Smooth muscle cell (in vitro differentiated cells): ENCODE results near the gene ZNF423. TPM values are rescaled to one million over a fixed set of nuclear protein-coding genes. Genes with fewer than 3 reads are reported as not detected.

Experiments
- DNase-seq: peaks from one replicate; lab custom pipeline; 2025; ENCODE audit not compliant: unreplicated experiment; lab: John Stamatoyannopoulos, UW
- H2AFZ ChIP-seq: fragments of 200-600 bp; sonication (generic); 2 replicates; pipeline ENCODE4 v1.6.0; 2016; ENCODE audit warnings: antibody characterized with exemption, low read depth, mild to moderate bottlenecking
- H3F3A ChIP-seq: fragments of 200-600 bp; sonication (generic); 2 replicates; pipeline ENCODE4 v1.6.0; 2017; ENCODE audit warnings: antibody characterized with exemption, low read depth
- H3K27ac ChIP-seq: fragments of 200-600 bp; sonication (generic); 2 replicates; pipeline ENCODE4 v1.5.1; 2016; ENCODE audit warnings: low read depth, mild to moderate bottlenecking
- H3K27me3 ChIP-seq: fragments of 200-600 bp; sonication (generic); 2 replicates; pipeline ENCODE4 v1.6.1; 2016; ENCODE audit warnings: low read depth, mild to moderate bottlenecking
- H3K36me3 ChIP-seq: fragments of 200-600 bp; sonication (generic); 2 replicates; pipeline ENCODE4 v1.5.1; 2016; ENCODE audit warnings: low read depth
- H3K4me1 ChIP-seq: fragments of 200-600 bp; sonication (generic); 2 replicates; pipeline ENCODE4 v1.5.1; 2016; ENCODE audit warnings: low read depth
- H3K4me2 ChIP-seq: fragments of 200-600 bp; sonication (generic); 2 replicates; pipeline ENCODE4 v1.6.0; 2016; ENCODE audit warnings: mild to moderate bottlenecking
- H3K4me3 ChIP-seq: fragments of 200-600 bp; sonication (generic); 2 replicates; pipeline ENCODE4 v1.5.1; 2016; ENCODE audit warnings: mild to moderate bottlenecking
- H3K79me2 ChIP-seq: fragments of 200-600 bp; sonication (generic); 2 replicates; pipeline ENCODE4 v1.6.0; 2016; ENCODE audit warnings: low read depth, mild to moderate bottlenecking
- H3K9ac ChIP-seq: fragments of 200-600 bp; sonication (generic); 2 replicates; pipeline ENCODE4 v1.6.0; 2016; ENCODE audit warnings: low read depth
- H3K9me3 ChIP-seq: fragments of 200-600 bp; sonication (generic); replicated peaks from 2 replicates; pipeline ENCODE4 v1.5.1; 2016; ENCODE audit warnings: low read depth
- H4K20me1 ChIP-seq: fragments of 200-600 bp; sonication (generic); 2 replicates; pipeline ENCODE4 v1.6.0; 2016; ENCODE audit warnings: low read depth
- WGBS: methylation state at CpG from one replicate; pipeline ENCODE4 v1.1.7; 2016; ENCODE audit warnings: low lambda C conversion rate; 5-methylcytosine and 5-hydroxymethylcytosine counted together
- polyA plus RNA-seq: library from polyadenylated mRNA; unstranded; fragments of >200 nt; fragmentation: Nextera tagmentation; extraction: Ambion mirVana; gene quantifications from 2 replicates; pipeline ENCODE4 v1.2.1, GENCODE V29; 2016
- total RNA-seq: library from RNA; depleted of rRNA; stranded (reverse); fragments of >200 nt; gene quantifications from 2 replicates; pipeline ENCODE4 v1.2.3, GENCODE V29; 2014
- TF ChIP-seq, protein P1 (sequence below): fragments of 200-600 bp; sonication (generic); IDR thresholded peaks from 2 replicates; pipeline ENCODE4 v1.5.1; 2017; ENCODE audit warnings: borderline replicate concordance, mild to moderate bottlenecking, antibody characterized with exemption; ENCODE audit not compliant: insufficient read depth, poor library complexity, severe bottlenecking

ZNF423 gene
- total and polyA plus RNA-seq, 2 experiments from 2014 or later = 6.9 to 7.0 TPM

DNA sequence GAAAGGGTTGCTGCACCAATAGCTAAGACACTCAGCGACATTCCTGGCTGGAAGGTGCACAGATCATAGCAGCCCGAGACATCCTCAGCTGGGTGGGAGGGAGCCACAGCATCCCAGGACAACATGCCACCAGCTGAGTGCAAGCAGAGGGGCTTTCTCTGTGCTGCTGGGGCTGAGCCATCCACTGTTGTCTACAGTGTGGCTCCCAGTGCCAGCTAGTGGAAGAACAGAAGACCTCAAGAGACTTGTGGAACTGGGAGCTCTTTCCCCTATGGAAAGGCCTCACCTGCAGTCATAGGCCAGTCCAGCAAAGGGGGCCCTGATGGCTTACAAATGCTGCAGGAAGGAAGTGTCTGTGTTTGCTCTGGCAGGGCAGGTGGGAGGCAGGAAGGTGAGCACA lies 351.3 kb downstream of the ZNF423 start:
- no peak overlapping the region for H2AFZ ChIP-seq
- DNase-seq = no peak
- H3K9ac ChIP-seq = no peak overlapping the region
- no peak overlapping the region for H3K27ac ChIP-seq
- no peak overlapping the region for H3K4me2 ChIP-seq
- 96% methylated on average over 2 of the region's 2 CpGs for WGBS
- no peaks in the 10 kb centered on the region for H3K9me3 ChIP-seq
- H3K4me1 ChIP-seq = no peaks in the 10 kb centered on the region
- H4K20me1 ChIP-seq = no peaks in the 10 kb centered on the region
- no peak overlapping the region for H3K4me3 ChIP-seq
- H3K36me3 ChIP-seq = no peaks in the 10 kb centered on the region
- TF ChIP-seq, protein P1, sequence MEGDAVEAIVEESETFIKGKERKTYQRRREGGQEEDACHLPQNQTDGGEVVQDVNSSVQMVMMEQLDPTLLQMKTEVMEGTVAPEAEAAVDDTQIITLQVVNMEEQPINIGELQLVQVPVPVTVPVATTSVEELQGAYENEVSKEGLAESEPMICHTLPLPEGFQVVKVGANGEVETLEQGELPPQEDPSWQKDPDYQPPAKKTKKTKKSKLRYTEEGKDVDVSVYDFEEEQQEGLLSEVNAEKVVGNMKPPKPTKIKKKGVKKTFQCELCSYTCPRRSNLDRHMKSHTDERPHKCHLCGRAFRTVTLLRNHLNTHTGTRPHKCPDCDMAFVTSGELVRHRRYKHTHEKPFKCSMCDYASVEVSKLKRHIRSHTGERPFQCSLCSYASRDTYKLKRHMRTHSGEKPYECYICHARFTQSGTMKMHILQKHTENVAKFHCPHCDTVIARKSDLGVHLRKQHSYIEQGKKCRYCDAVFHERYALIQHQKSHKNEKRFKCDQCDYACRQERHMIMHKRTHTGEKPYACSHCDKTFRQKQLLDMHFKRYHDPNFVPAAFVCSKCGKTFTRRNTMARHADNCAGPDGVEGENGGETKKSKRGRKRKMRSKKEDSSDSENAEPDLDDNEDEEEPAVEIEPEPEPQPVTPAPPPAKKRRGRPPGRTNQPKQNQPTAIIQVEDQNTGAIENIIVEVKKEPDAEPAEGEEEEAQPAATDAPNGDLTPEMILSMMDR = no peak
- no peaks in the 10 kb centered on the region for H3K27me3 ChIP-seq
- no peaks in the 10 kb centered on the region for H3F3A ChIP-seq
- H3K79me2 ChIP-seq = no peaks in the 10 kb centered on the region

DNA sequence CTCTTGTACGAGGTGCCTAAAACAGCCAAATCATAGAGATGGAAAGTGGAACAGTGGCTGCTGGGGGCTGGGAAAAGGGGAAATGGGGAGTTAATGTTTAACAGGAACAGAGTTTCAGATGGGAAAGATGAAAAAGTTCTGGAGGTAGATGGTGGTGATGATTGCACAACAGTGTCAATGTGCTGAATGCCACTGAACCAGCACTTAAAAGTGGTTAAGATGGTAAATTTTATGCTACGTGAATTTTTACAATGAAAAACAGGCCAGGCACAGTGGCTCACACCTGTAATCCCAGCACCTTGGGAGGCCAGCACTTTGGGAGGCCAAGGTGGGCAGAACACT lies 351.9 kb downstream of the ZNF423 start:
- no peaks in the 10 kb centered on the region for H3K4me1 ChIP-seq
- H3F3A ChIP-seq = no peaks in the 10 kb centered on the region
- H3K9me3 ChIP-seq = no peaks in the 10 kb centered on the region
- TF ChIP-seq, protein P1 = no peak
- DNase-seq = no peak
- H3K9ac ChIP-seq = no peak overlapping the region
- no peak overlapping the region for H3K4me3 ChIP-seq
- H4K20me1 ChIP-seq = no peaks in the 10 kb centered on the region
- H3K27ac ChIP-seq = no peak overlapping the region
- no peaks in the 10 kb centered on the region for H3K36me3 ChIP-seq
- no peak overlapping the region for H2AFZ ChIP-seq
- H3K79me2 ChIP-seq = no peaks in the 10 kb centered on the region
- 71% methylated on average over 2 of the region's 2 CpGs for WGBS
- no peaks in the 10 kb centered on the region for H3K27me3 ChIP-seq
- no peak overlapping the region for H3K4me2 ChIP-seq

DNA sequence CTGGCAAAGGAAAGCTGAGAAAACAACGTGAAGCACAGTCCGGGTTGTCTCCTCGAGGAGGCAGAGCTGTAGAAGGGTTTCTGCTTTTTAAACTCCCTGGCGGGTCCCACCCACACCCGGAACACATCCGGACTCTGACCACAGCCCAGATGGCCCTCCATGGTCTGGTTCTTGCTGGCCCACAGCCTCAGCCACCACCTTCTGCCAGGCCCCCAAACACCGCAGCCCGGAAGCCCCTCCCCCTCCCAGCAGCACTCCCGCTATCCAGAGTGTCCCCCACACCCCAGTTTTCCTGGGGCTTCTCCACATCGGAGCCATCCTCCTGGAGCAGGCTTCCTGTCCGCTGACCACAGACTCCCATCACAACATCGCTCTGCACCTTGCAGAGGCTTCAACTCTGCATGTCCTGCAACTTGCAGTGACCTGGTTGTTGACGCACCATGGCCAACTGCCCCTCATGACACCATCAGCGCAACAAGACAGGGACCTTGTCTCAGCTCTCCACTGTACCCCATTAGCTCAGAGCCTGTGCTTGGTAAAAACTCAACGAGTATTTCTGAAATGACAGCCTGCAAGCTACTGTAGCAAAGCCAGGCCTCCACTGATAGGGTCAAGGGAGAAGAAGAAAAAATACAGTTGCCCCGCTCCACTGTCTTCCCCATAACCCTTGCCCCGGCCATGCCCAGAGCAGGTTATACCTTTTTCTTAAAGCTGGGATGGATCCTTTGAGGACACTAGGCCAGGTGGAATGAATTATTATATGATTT lies 352.5 kb downstream of the ZNF423 start:
- H3K9ac ChIP-seq = no peak overlapping the region
- 87% methylated on average over 14 of the region's 17 CpGs for WGBS
- H3K9me3 ChIP-seq = no peaks in the 10 kb centered on the region
- H3K27me3 ChIP-seq = no peaks in the 10 kb centered on the region
- no peaks in the 10 kb centered on the region for H3K79me2 ChIP-seq
- H3K4me2 ChIP-seq = no peak overlapping the region
- H3K27ac ChIP-seq = no peak overlapping the region
- H4K20me1 ChIP-seq = no peaks in the 10 kb centered on the region
- no peaks in the 10 kb centered on the region for H3K4me1 ChIP-seq
- TF ChIP-seq, protein P1 = no peak
- H3F3A ChIP-seq = no peaks in the 10 kb centered on the region
- H2AFZ ChIP-seq = no peak overlapping the region
- no peak for DNase-seq
- no peak overlapping the region for H3K4me3 ChIP-seq
- no peaks in the 10 kb centered on the region for H3K36me3 ChIP-seq
